HG03045 (cell line): Measurements from ENCODE around the gene REX1BD.
A peak's percentile ranks its signal among the peaks of the same experiment; 100 is the strongest.

ENCODE experiments used
- ATAC-seq: cut with Tn5 transposase; IDR thresholded peaks from one replicate; pipeline ENCODE4 v1.9.1; 2021; ENCODE audit warnings: mild to moderate bottlenecking, moderate library complexity; ENCODE audit not compliant: unreplicated experiment

Gene REX1BD

GRCh38 chr19:18612772-18613588 lies 24.4 kb downstream of the REX1BD start, which contains the start of gene TMEM59L:
TSS of gene TMEM59L (plus strand) at chr19:18612870. CDS start at chr19:18612959, 89 bp downstream.
- no peak for ATAC-seq

- ATAC-seq: no peak
Measured at GRCh38 chr19:18613589-18614234, 25.1 kb downstream of the REX1BD start.

- no peak for ATAC-seq
Measured at GRCh38 chr19:18616023-18616422, 27.4 kb downstream of the REX1BD start.

- ATAC-seq: no peak
Measured at GRCh38 chr19:18617562-18617961, 29.0 kb downstream of the REX1BD start.

GRCh38 chr19:18618236-18618635 lies 29.6 kb downstream of the REX1BD start:
- ATAC-seq: no peak

- ATAC-seq: no peak
Measured at GRCh38 chr19:18620311-18620710, 31.7 kb downstream of the REX1BD start.

- ATAC-seq: no peak
Measured at GRCh38 chr19:18620902-18621301, 32.3 kb downstream of the REX1BD start.

- ATAC-seq: no peak
Measured at GRCh38 chr19:18626906-18627305, 38.3 kb downstream of the REX1BD start.

- no peak for ATAC-seq
Measured at GRCh38 chr19:18629166-18630088, 40.8 kb downstream of the REX1BD start.

- ATAC-seq: no peak
Measured at GRCh38 chr19:18633321-18633720, 44.7 kb downstream of the REX1BD start.

- ATAC-seq: no peak
Measured at GRCh38 chr19:18634612-18635297, 46.2 kb downstream of the REX1BD start.

- ATAC-seq: no peak
Measured at GRCh38 chr19:18635831-18636182, 47.2 kb downstream of the REX1BD start.

GRCh38 chr19:18636183-18636968 lies 47.8 kb downstream of the REX1BD start:
- ATAC-seq: peak; percentile 84

GRCh38 chr19:18636969-18637629 lies 48.5 kb downstream of the REX1BD start, which contains the start of gene KLHL26:
TSS of gene KLHL26 (plus strand) at chr19:18637028. CDS start at chr19:18637055, 27 bp downstream.
- no peak for ATAC-seq

GRCh38 chr19:18637673-18638630 lies 49.4 kb downstream of the REX1BD start:
- no peak for ATAC-seq

- no peak for ATAC-seq
Measured at GRCh38 chr19:18639706-18640243, 51.2 kb downstream of the REX1BD start.
